ENCODE results near the gene CHST13. TPM values are rescaled to one million over a fixed set of nuclear protein-coding genes. Genes with fewer than 3 reads are reported as not detected.

CHST13 gene, protein sequence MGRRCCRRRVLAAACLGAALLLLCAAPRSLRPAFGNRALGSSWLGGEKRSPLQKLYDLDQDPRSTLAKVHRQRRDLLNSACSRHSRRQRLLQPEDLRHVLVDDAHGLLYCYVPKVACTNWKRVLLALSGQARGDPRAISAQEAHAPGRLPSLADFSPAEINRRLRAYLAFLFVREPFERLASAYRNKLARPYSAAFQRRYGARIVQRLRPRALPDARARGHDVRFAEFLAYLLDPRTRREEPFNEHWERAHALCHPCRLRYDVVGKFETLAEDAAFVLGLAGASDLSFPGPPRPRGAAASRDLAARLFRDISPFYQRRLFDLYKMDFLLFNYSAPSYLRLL
- total RNA-seq, result not detected in 2 replicates

DNA sequence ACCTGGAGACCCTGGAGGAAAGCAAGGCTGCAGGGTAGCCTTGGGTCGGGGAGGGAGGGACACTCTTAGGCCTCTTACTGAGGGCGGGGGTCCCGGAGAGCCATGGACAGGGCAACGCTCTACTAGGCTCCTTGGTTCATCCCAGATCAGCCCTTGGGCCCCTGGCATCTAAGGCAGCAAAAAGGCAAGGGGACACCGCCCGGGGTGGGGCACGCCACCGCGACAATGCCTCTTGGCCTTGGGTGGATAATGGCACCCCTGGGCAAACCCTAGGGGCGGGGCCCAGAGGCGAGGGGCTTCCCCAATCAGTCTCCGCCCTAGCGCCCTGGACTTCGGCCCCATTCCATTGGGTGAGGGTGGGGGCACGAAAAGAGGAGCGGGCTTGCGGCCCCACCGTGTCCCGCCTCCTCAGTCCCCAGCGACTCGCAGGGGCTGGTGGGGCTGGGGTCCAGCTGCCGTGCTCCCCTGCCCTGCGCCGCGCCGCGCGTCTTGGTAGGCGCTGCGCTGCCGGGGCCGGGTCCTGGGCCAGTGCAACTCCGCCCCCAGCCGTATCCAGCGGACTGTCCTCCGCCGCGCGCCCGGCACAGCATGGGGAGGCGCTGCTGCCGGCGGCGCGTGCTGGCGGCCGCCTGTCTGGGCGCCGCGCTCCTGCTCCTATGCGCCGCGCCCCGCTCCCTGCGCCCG lies at the start of gene CHST13:
CHST13 (plus strand) TSS at position 411 of the 684 bp plus-strand sequence; CDS start at position 589, 178 bp downstream.

DNA sequence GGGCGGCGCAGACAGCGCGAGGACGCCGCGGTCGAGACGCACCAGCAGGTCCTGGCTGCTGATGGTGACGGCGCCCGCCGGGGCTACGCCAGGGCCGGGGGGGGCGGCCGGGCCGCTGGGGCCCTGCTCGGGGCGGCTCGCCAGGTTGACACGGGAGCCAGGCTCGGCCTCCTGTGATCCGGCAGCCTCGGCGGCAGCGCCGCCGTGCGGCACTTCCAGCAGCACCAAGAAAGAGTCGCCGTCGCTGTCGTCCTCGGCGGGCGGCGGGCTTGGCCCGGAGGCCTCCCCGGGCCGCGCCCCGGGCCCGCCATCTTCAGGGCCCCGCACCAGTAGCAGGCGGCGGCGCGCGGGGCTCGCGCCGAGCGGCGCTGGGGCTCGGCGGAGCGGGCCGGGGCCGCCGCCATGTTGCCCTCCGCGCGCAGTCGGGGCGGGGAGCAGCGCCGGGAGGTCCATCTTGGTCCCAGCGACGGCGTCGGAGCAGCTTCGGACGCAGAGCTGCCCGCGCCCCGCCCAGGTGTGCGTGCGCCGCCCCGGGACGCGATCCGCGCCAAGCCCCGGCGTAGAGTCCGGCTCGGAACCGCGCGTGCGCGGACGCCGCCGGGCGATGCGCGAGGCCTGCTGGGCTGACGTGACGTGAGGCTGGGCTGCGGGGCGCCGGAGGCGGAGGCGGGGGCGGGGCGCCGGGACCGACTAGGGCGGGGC lies 48.4 kb upstream of the CHST13 start, which contains the start of gene ZXDC:
ZXDC (minus strand) TSS at position 479 of the 702 bp plus-strand sequence; CDS start at position 453, 26 bp downstream.

DNA sequence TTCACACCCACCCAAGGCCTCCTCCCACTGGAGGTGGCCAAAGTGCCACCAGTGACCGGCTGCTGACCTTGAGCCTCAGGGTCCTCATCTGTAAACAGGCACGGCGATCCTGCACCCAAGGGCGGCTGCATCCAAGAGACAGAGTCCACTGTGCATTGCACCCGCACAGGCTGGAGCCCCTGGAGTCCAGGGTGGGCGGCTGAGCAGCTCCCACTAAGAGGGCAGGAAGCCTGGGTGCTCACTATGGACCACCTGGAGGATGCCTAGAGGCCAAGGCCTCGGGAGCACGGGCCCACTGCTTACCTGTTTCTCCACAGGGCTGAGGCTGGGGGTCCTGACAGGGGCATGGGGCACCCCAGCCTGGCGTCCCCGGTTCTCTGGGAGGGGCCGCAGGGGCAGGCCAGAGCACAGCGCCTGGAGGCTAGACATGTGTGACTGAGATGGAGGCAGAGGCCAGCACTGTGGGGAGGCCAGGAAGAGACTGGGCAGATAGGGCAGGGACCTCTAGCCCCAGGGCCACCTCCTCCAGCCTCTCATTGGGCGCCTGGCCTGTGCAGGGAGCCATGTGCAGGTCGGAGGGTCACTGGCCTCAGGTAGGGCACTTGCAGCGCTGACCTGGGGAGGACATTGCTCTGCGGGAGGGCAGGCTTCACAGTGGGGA lies 6.5 kb upstream of the CHST13 start, which contains the start of gene UROC1:
UROC1 (minus strand) TSS at position 483 of the 661 bp plus-strand sequence; CDS start at position 429, 54 bp downstream.

DNA sequence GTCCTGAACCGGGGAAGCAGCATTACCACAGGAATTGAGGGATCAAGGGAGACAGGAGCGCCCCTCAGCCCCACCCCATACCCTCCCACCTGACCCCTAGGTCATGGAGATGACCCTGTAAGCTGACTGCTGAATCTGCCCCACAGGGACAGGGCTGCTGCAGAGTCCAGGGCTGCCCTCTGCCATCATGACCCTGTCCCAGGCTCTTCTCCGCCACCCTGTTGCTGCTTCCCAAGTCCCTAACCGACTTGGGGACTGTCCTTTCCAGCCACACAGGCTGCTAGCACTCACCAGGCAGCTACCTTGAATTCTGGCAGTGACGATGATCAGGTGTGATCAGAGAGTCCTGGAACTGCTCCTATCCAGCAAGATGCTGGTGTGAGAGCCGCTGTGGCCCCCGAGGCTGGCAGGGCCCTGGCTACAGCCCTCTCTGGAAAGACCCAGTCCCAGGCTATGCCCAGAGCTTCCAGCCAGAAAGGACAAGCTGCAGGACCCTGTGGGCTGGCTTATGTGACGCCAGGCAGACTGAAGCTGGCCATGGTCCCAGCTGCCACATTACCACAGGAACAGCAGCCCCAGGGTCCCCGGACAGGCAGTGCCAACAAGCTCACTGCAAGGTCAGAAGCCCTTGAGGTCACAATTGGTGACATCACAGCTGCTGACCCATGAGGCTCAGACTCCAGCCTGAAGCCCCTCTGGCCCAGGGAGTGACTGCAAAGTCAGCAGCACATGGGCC lies 34.5 kb downstream of the CHST13 start, which contains the start of gene C3orf22:
C3orf22 (minus strand) TSS at position 597 of the 736 bp plus-strand sequence. CDS start 5,542 bp downstream, outside the sequence.

Other genes starting within 250 kb of the CHST13 start
- 0.65 and 1.1 TPM in 2 replicates for gene KLF15, start 166.7 kb upstream of the CHST13 start, total RNA-seq
- not detected in 2 replicates for gene CFAP100, start 129.2 kb upstream of the CHST13 start, total RNA-seq
- 12.7 and 17.0 TPM in 2 replicates for gene ZXDC, start 48.3 kb upstream of the CHST13 start, total RNA-seq
- not detected in 2 replicates for gene UROC1, start 6.4 kb upstream of the CHST13 start, total RNA-seq
- gene C3orf22, start 34.8 kb downstream of the CHST13 start, total RNA-seq, result not detected in 2 replicates
- 7.3 and 8.4 TPM in 2 replicates for gene TXNRD3, start 131.0 kb downstream of the CHST13 start, total RNA-seq
- gene CHCHD6, start 180.1 kb downstream of the CHST13 start, total RNA-seq, result 14.0 and 15.8 TPM in 2 replicates